GM12878 (cell line): ENCODE results near the gene CHIT1. TPM values are rescaled to one million over a fixed set of nuclear protein-coding genes. Genes with fewer than 3 reads are reported as not detected.

Experiments used
- ATAC-seq: fragments of 200-7000 bp; cut with Tn5 transposase; 3 replicates; pipeline ENCODE4 v1.9.1; 2020; ENCODE audit warnings: mild to moderate bottlenecking, moderate library complexity
- BruUV-seq: library from RNA; stranded (reverse); fragments of 400-500 nt; replicated peaks from 2 replicates; lab custom pipeline; 2021; lab: Mats Ljungman, UMichigan
- CTCF ChIA-PET: fragments of 300-600 bp; sonication (Branson Sonifier 250); formaldehyde crosslinking; extraction: SDS; loops from one replicate; lab custom pipeline; 2021; ENCODE audit warnings: inconsistent platforms; lab: Yijun Ruan, JAX
- POLR2A ChIA-PET: fragments of 350-600 bp; formaldehyde crosslinking; extraction: SDS; loops from one replicate; lab custom pipeline; 2021; ENCODE audit warnings: inconsistent platforms; lab: Charles Lee
- RAD21 ChIA-PET: fragments of 300-600 bp; sonication (Branson Sonifier 250); formaldehyde crosslinking; loops from one replicate; lab custom pipeline; 2023; ENCODE audit warnings: antibody characterized with exemption; ENCODE audit not compliant: unreplicated experiment; lab: Charles Lee
- SMC1A ChIA-PET: fragments of 300-600 bp; sonication (Branson Sonifier 250); formaldehyde crosslinking; loops from one replicate; lab custom pipeline; 2023; ENCODE audit not compliant: unreplicated experiment, uncharacterized antibody; lab: Charles Lee
- DNase-seq: peaks from one replicate; pipeline ENCODE4 v3.0.0-alpha.2; 2011; ENCODE audit warnings: low read depth, low spot score
- FAIRE-seq: peaks from 3 replicates; lab custom pipeline; 2011; peaks lifted over from hg19 to GRCh38; lab: Jason Lieb, UNC
- H2AFZ ChIP-seq: 2 replicates; pipeline ENCODE4 v1.6.0; 2011; ENCODE audit warnings: low read depth, low read length, control low read depth; ENCODE audit not compliant: control insufficient read depth
- H3K27ac ChIP-seq: 2 replicates; pipeline ENCODE4 v1.5.1; 2011; ENCODE audit warnings: control low read depth; ENCODE audit not compliant: control insufficient read depth, insufficient read depth
- H3K27me3 ChIP-seq, 2 experiments: replicated peaks in 1 of 2; 2 replicates each; pipeline versions ENCODE4 v1.6.0 to v1.6.1; 2011; ENCODE audit warnings: low read length in 1 of 2; ENCODE audit not compliant: control insufficient read depth in 2 of 2, insufficient read depth in 2 of 2
- H3K36me3 ChIP-seq, 2 experiments: 2 replicates each; pipeline ENCODE4 v1.5.1; 2011; ENCODE audit warnings: low read length in 1 of 2; ENCODE audit not compliant: control insufficient read depth in 2 of 2, insufficient read depth in 2 of 2
- H3K4me1 ChIP-seq: 2 replicates; pipeline ENCODE4 v1.6.1; 2011; ENCODE audit warnings: mild to moderate bottlenecking, low read length, moderate library complexity, mixed read lengths; ENCODE audit not compliant: control insufficient read depth, insufficient read depth
- H3K4me2 ChIP-seq: 2 replicates; pipeline ENCODE4 v1.6.0; 2011; ENCODE audit warnings: control low read depth; ENCODE audit not compliant: control insufficient read depth, insufficient read depth
- H3K4me3 ChIP-seq: fragments of 200-600 bp; sonication (generic); 2 replicates; pipeline ENCODE4 v1.5.1; 2016
- H3K79me2 ChIP-seq: 2 replicates; pipeline ENCODE4 v1.6.0; 2011; ENCODE audit warnings: low read length; ENCODE audit not compliant: control insufficient read depth, insufficient read depth
- H3K9ac ChIP-seq: 2 replicates; pipeline ENCODE4 v1.8.0; 2011; ENCODE audit warnings: low read length, control low read depth, mixed read lengths; ENCODE audit not compliant: control insufficient read depth, insufficient read depth
- H3K9me3 ChIP-seq: replicated peaks from 3 replicates; pipeline ENCODE4 v1.5.1; 2011; ENCODE audit warnings: mild to moderate bottlenecking, low read length; ENCODE audit not compliant: control insufficient read depth, insufficient read depth
- H4K20me1 ChIP-seq: 2 replicates; pipeline ENCODE4 v1.6.0; 2011; ENCODE audit not compliant: control insufficient read depth, insufficient read depth
- CHD2 ChIP-seq: IDR thresholded peaks from 2 replicates; pipeline ENCODE4 v1.6.1; 2011; ENCODE audit warnings: low read depth, low read length, improper control_type of control experiment, borderline replicate concordance
- CREM ChIP-seq: IDR thresholded peaks from 2 replicates; pipeline ENCODE4 v1.6.1; 2014; ENCODE audit warnings: antibody characterized with exemption, low read depth
- ETV6 ChIP-seq, 2 experiments: fragments of 450-650 bp in 1 of 2; IDR thresholded peaks in 1 of 2; conservative IDR thresholded peaks in 1 of 2; 2 replicates each; pipeline ENCODE4 v1.6.1; 2014; ENCODE audit warnings: antibody characterized with exemption in 1 of 2, borderline replicate concordance in 1 of 2, low read depth in 1 of 2, mild to moderate bottlenecking in 1 of 2, moderate library complexity in 1 of 2
- GABPA ChIP-seq: IDR thresholded peaks from 2 replicates; pipeline ENCODE4 v1.6.1; 2014; ENCODE audit warnings: antibody characterized with exemption, low read depth, mild to moderate bottlenecking, inconsistent platforms
- HCFC1 ChIP-seq: fragments of 150-350 bp; IDR thresholded peaks from 2 replicates; pipeline ENCODE4 v1.6.1; 2014; ENCODE audit warnings: low read length
- IRF4 ChIP-seq: IDR thresholded peaks from 2 replicates; pipeline ENCODE4 v1.6.1; 2011; ENCODE audit warnings: low read depth, low read length
- MEF2A ChIP-seq: IDR thresholded peaks from 2 replicates; pipeline ENCODE4 v1.6.1; 2011; ENCODE audit warnings: low read depth, mild to moderate bottlenecking, low read length, moderate library complexity; ENCODE audit not compliant: insufficient read depth
- PAX5 ChIP-seq: IDR thresholded peaks from 2 replicates; pipeline ENCODE4 v1.6.1; 2011; ENCODE audit warnings: low read depth, low read length, borderline replicate concordance
- RBBP5 ChIP-seq: fragments of 200-600 bp; sonication (generic); conservative IDR thresholded peaks from 2 replicates; pipeline ENCODE4 v1.6.1; 2016
- SMC3 ChIP-seq: IDR thresholded peaks from 2 replicates; pipeline ENCODE4 v1.6.1; 2011; ENCODE audit warnings: low read length, improper control_type of control experiment, borderline replicate concordance
- TCF7 ChIP-seq: IDR thresholded peaks from 2 replicates; pipeline ENCODE4 v1.6.1; 2014; ENCODE audit warnings: antibody characterized with exemption, borderline replicate concordance
- YY1 ChIP-seq: IDR thresholded peaks from 2 replicates; pipeline ENCODE4 v1.6.1; 2011; ENCODE audit warnings: low read depth, mild to moderate bottlenecking, low read length
- WGBS: methylation state at CpG from one replicate; pipeline ENCODE4 v1.1.6; 2016; ENCODE audit warnings: low lambda C conversion rate; ENCODE audit not compliant: insufficient replicate concordance, insufficient coverage; ENCODE audit errors: missing lambda C conversion rate; 5-methylcytosine and 5-hydroxymethylcytosine counted together
- in situ Hi-C: fragments of 300-500 bp; cut with MboI; formaldehyde crosslinking; loops from 9 replicates; pipeline ENCODE4 v1.14.3; 2018; ENCODE audit warnings: mixed read lengths
- intact Hi-C: fragments of 100-400 bp; cut with micrococcal nuclease; formaldehyde crosslinking; loops from one replicate; pipeline ENCODE4 v1.14.2; 2022; ENCODE audit not compliant: unreplicated experiment
- polyA plus RNA-seq, 11 experiments: library from polyadenylated mRNA; depleted of rRNA in 4 of 11; unstranded in 6 of 11; stranded (reverse) in 5 of 11; fragments of >200 nt; fragmentation: Nextera tagmentation in 4 of 11; fragmentation: Illumina TruSeq in 1 of 11; extraction: Ambion mirVana in 4 of 11; extraction: Trizol in 1 of 11; gene quantifications; 1 replicate in 1 of 11; 2 replicates in 10 of 11; pipeline versions ENCODE4 v1.2.1 to v1.2.3, GENCODE V29; 2011 to 2016; ENCODE audit warnings: inconsistent platforms in 2 of 11, missing spikeins in 2 of 11, low read depth in 1 of 11
- total RNA-seq, 4 experiments: library from RNA; depleted of rRNA in 3 of 4; stranded (reverse); fragments of >200 nt in 3 of 4; fragmentation: Illumina TruSeq in 1 of 4; extraction: Trizol in 1 of 4; gene quantifications; 2 replicates each; pipeline versions ENCODE4 v1.2.1 to v1.2.3, GENCODE V29; 2013 to 2021
- TF ChIP-seq, protein P1 (sequence below): IDR thresholded peaks from 2 replicates; pipeline ENCODE4 v1.6.1; 2012; ENCODE audit warnings: low read depth, low read length, improper control_type of control experiment
- TF ChIP-seq, protein P2 (sequence below): fragments of 450-650 bp; IDR thresholded peaks from 2 replicates; pipeline ENCODE4 v1.6.1; 2016; ENCODE audit warnings: mild to moderate bottlenecking
- TF ChIP-seq, protein P3 (sequence below): fragments of 450-650 bp; IDR thresholded peaks from 2 replicates; pipeline ENCODE4 v1.6.1; 2018; ENCODE audit warnings: borderline replicate concordance, mild to moderate bottlenecking; ENCODE audit not compliant: partially characterized antibody
- TF ChIP-seq, protein P4 (sequence below): IDR thresholded peaks from 2 replicates; pipeline ENCODE4 v1.6.1; 2012; ENCODE audit warnings: low read depth, low read length, improper control_type of control experiment
- TF ChIP-seq, protein P5 (sequence below): fragments of 450-650 bp; conservative IDR thresholded peaks from 2 replicates; pipeline ENCODE4 v1.6.1; 2017; ENCODE audit warnings: mild to moderate bottlenecking, moderate library complexity

Gene CHIT1
- total and polyA plus RNA-seq, 10 of the 15 experiments (the other 5 are each of a cell fraction or from before 2014, with no cell fraction given) = 0.02 to 2.1 (median 0.76) TPM

DNA sequence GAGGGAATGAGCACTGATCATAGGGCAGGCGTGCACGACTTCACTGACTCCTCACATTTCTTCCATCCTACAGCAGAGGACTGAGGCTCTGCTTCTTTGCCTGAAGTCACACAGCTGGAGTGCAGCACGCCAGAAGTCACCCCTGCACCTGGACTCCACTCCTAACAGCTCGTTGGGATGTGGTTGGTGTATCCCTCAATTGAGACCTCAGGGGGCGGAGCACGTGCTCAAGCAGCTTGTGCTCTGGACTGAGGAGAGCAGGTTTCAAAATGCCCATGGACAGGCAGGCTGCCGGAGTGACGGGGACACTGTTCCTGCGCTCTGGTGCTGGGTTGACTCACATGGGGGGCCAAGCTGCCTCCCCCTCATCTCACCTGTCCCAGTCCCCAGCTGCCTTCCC, 13.9 kb downstream of the CHIT1 start:
- ChIA-PET CTCF (interaction anchor here (0.8 to 8.5 kb wide), 41 partner anchors 9 to 496 kb away, joined by 3 to 114 read pairs (median 4); partner anchors contain the start of genes ADORA1 and MYBPH), RAD21 (interaction anchor here (0.7 to 4.0 kb wide), 21 partner anchors 9 to 208 kb away, joined by 3 to 61 read pairs (median 4); partner anchors contain the start of gene MYBPH), POLR2A (interaction anchor here (1.3 kb wide), 1 partner anchor 49 kb away, joined by 4 read pairs; no protein-coding TSS in a partner anchor), SMC1A (interaction anchor here (0.6 to 4.0 kb wide), 28 partner anchors 9 to 481 kb away, joined by 3 to 41 read pairs (median 3); partner anchors contain the start of gene TMEM183A)
- ATAC-seq (no peak), DNase-seq (no peak), FAIRE-seq (no peak)
- Histone ChIP-seq H3K36me3 (no peaks in the 10 kb centered on the region), H3K79me2 (no peaks in the 10 kb centered on the region), H3K9me3 (no peaks in the 10 kb centered on the region), H3K27ac (no peak overlapping the region), H4K20me1 (no peaks in the 10 kb centered on the region), H3K9ac (no peak overlapping the region), H2AFZ (no peak overlapping the region), H3K27me3 (peaks cover 0 to 5% of the 10 kb centered on the region in 2 experiments; a peak in 1 of 4 replicates), H3K4me3 (no peak overlapping the region), H3K4me2 (no peak overlapping the region), H3K4me1 (no peaks in the 10 kb centered on the region)
- intact Hi-C loops (no loop called here), in situ Hi-C loops (loop anchor here (5.0 kb wide), 1 partner anchor 178 kb away; no protein-coding TSS in a partner anchor)
- BruUV-seq = no TSS peak
- 47% methylated on average over 9 of the region's 9 CpGs for WGBS
- TF ChIP-seq, protein P1, sequence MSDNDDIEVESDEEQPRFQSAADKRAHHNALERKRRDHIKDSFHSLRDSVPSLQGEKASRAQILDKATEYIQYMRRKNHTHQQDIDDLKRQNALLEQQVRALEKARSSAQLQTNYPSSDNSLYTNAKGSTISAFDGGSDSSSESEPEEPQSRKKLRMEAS = no peak
- TF ChIP-seq, protein P2, sequence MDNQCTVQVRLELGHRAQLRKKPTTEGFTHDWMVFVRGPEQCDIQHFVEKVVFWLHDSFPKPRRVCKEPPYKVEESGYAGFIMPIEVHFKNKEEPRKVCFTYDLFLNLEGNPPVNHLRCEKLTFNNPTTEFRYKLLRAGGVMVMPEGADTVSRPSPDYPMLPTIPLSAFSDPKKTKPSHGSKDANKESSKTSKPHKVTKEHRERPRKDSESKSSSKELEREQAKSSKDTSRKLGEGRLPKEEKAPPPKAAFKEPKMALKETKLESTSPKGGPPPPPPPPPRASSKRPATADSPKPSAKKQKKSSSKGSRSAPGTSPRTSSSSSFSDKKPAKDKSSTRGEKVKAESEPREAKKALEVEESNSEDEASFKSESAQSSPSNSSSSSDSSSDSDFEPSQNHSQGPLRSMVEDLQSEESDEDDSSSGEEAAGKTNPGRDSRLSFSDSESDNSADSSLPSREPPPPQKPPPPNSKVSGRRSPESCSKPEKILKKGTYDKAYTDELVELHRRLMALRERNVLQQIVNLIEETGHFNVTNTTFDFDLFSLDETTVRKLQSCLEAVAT = no peak
- no peak for TF ChIP-seq CHD2
- TF ChIP-seq CREM = no peak
- TF ChIP-seq ETV6 (conservative IDR thresholded peaks at IDR 0.05 in 1 of 2, IDR thresholded peaks at IDR 0.05 in 1 of 2; ENCODE audit: borderline replicate concordance in 1 of 2, low read depth in 1 of 2) = no peak
- no peak for TF ChIP-seq IRF4
- no peak for TF ChIP-seq PAX5
- TF ChIP-seq, protein P3, sequence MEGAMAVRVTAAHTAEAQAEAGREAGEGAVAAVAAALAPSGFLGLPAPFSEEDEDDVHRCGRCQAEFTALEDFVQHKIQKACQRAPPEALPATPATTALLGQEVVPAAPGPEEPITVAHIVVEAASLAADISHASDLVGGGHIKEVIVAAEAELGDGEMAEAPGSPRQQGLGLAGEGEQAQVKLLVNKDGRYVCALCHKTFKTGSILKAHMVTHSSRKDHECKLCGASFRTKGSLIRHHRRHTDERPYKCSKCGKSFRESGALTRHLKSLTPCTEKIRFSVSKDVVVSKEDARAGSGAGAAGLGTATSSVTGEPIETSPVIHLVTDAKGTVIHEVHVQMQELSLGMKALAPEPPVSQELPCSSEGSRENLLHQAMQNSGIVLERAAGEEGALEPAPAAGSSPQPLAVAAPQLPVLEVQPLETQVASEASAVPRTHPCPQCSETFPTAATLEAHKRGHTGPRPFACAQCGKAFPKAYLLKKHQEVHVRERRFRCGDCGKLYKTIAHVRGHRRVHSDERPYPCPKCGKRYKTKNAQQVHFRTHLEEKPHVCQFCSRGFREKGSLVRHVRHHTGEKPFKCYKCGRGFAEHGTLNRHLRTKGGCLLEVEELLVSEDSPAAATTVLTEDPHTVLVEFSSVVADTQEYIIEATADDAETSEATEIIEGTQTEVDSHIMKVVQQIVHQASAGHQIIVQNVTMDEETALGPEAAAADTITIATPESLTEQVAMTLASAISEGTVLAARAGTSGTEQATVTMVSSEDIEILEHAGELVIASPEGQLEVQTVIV = no peak
- TF ChIP-seq, protein P4, sequence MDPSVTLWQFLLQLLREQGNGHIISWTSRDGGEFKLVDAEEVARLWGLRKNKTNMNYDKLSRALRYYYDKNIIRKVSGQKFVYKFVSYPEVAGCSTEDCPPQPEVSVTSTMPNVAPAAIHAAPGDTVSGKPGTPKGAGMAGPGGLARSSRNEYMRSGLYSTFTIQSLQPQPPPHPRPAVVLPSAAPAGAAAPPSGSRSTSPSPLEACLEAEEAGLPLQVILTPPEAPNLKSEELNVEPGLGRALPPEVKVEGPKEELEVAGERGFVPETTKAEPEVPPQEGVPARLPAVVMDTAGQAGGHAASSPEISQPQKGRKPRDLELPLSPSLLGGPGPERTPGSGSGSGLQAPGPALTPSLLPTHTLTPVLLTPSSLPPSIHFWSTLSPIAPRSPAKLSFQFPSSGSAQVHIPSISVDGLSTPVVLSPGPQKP = no peak
- no peak for TF ChIP-seq HCFC1
- no peak for TF ChIP-seq MEF2A
- TF ChIP-seq SMC3 = no peak
- TF ChIP-seq GABPA = no peak
- TF ChIP-seq, protein P5, sequence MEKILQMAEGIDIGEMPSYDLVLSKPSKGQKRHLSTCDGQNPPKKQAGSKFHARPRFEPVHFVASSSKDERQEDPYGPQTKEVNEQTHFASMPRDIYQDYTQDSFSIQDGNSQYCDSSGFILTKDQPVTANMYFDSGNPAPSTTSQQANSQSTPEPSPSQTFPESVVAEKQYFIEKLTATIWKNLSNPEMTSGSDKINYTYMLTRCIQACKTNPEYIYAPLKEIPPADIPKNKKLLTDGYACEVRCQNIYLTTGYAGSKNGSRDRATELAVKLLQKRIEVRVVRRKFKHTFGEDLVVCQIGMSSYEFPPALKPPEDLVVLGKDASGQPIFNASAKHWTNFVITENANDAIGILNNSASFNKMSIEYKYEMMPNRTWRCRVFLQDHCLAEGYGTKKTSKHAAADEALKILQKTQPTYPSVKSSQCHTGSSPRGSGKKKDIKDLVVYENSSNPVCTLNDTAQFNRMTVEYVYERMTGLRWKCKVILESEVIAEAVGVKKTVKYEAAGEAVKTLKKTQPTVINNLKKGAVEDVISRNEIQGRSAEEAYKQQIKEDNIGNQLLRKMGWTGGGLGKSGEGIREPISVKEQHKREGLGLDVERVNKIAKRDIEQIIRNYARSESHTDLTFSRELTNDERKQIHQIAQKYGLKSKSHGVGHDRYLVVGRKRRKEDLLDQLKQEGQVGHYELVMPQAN = no peak
- TF ChIP-seq RBBP5 = no peak
- TF ChIP-seq TCF7 = no peak
- no peak for TF ChIP-seq YY1
